ENCODE measurements around the gene AGPAT1. TPM values are rescaled to one million over a fixed set of nuclear protein-coding genes. Genes with fewer than 3 reads are reported as not detected.

The AGPAT1 gene
- total and polyA plus RNA-seq, 2 of the 13 experiments (the other 11 are each of a cell fraction or from before 2014, with no cell fraction given) = 51.3 to 139 TPM

- peak; percentile 39; the same call in 1 of the 2 replicates for TF ChIP-seq ZNF264 (CRISPR knock-in tag; IDR thresholded peaks at IDR 0.05)
- no peak for TF ChIP-seq MTA3 (CRISPR knock-in tag; IDR thresholded peaks at IDR 0.05)
- TF ChIP-seq SNAPC4 (CRISPR knock-in tag; IDR thresholded peaks at IDR 0.05) = peak; percentile 60; the same call in 1 of the 2 replicates
- TF ChIP-seq ZFP36 (IDR thresholded peaks at IDR 0.05; ENCODE audit: borderline replicate concordance, low read depth, low read length, partially characterized antibody) = no peak
- TF ChIP-seq ZNF749 (CRISPR knock-in tag; IDR thresholded peaks at IDR 0.05; ENCODE audit: borderline replicate concordance) = no peak; the same call in 1 of the 2 replicates
- TF ChIP-seq TARDBP (CRISPR knock-in tag; IDR thresholded peaks at IDR 0.05) = peak; percentile 44; the same call in 1 of the 2 replicates
- peak; percentile 14 for TF ChIP-seq NRL (CRISPR knock-in tag; IDR thresholded peaks at IDR 0.05; ENCODE audit: borderline replicate concordance)
- TF ChIP-seq JDP2 (CRISPR knock-in tag; IDR thresholded peaks at IDR 0.05; ENCODE audit: borderline replicate concordance) = no peak
- TF ChIP-seq THAP8 (CRISPR knock-in tag; IDR thresholded peaks at IDR 0.05; ENCODE audit: borderline replicate concordance) = 0 out of 2 replicates have a peak, but pooled peaks have one; percentile 39
- no peak for TF ChIP-seq XBP1 (CRISPR knock-in tag; IDR thresholded peaks at IDR 0.05)
- no peak; the same call in 1 of the 2 replicates for TF ChIP-seq JUND (CRISPR knock-in tag; IDR thresholded peaks at IDR 0.05)
- peak; percentile 95 for TF ChIP-seq CREB1 (IDR thresholded peaks at IDR 0.05)
- peak; percentile 97 for TF ChIP-seq CREB1 (CRISPR knock-in tag; IDR thresholded peaks at IDR 0.05)
- TF ChIP-seq CC2D1A (CRISPR knock-in tag; IDR thresholded peaks at IDR 0.05) = no peak; the same call in 1 of the 2 replicates
- TF ChIP-seq MAX (IDR thresholded peaks at IDR 0.05) = peak; percentile 57
- TF ChIP-seq AGO2 (optimal IDR thresholded peaks at IDR 0.05; ENCODE audit: low read depth, low read length) = no peak
- 0 out of 2 replicates have a peak, but pooled peaks have one; percentile 83 for TF ChIP-seq ZNF138 (CRISPR knock-in tag; IDR thresholded peaks at IDR 0.05; ENCODE audit: low read depth)
- no peak for TF ChIP-seq EHMT2 (IDR thresholded peaks at IDR 0.05; ENCODE audit: borderline replicate concordance, low read depth, low read length)
- TF ChIP-seq MIXL1 (CRISPR knock-in tag; IDR thresholded peaks at IDR 0.05) = peak; percentile 45; the same call in 1 of the 2 replicates
- no peak for TF ChIP-seq CSRNP2 (CRISPR knock-in tag; conservative IDR thresholded peaks at IDR 0.05; ENCODE audit: low read depth)
- peak; percentile 36 for TF ChIP-seq TBL1XR1 (IDR thresholded peaks at IDR 0.05; ENCODE audit: borderline replicate concordance, low read length, partially characterized antibody)
Observed at GRCh38 chr6:32153564-32154513, 22.0 kb downstream of the AGPAT1 start, which contains the start of gene PPT2 (continued).
